Choroid plexus epithelial cell (primary cell): ENCODE results near the gene FBLN2.

Experiments
- DNase-seq: peaks from one replicate; pipeline ENCODE4 v3.0.0-alpha.2; 2010; ENCODE audit warnings: low read depth
- H3K4me3 ChIP-seq: 2 replicates; pipeline ENCODE4 v1.5.1; 2011; ENCODE audit warnings: low read depth, mild to moderate bottlenecking, control low read depth, low read length, moderate library complexity
- TF ChIP-seq, protein P1 (sequence below): conservative IDR thresholded peaks from 2 replicates; pipeline ENCODE4 v1.5.1; 2011; ENCODE audit warnings: low read depth, mild to moderate bottlenecking, control low read depth, inconsistent platforms, low read length, moderate library complexity

FBLN2 gene

DNA sequence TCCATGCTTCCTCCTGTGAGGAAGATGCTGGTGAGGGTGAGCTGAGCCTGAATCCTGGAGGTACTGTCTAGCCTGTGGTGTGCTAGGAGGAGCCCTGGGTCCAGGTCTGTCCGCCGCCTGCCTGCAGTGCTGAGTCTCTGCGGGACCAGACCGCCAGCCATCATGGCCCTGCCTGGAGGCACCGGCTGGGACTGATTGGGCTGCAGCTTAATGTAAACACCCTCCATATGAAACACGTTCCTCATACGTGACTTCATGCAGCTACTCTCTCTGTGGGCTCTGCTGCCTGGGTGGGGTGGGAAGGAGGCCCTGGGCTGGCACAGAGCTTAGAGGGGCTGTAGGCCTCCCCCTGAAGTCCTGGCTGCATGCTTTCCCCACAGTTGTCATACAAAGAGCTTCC, 67.4 kb downstream of the FBLN2 start:
- no peak overlapping the region for H3K4me3 ChIP-seq
- no peak for DNase-seq
- TF ChIP-seq, protein P1, sequence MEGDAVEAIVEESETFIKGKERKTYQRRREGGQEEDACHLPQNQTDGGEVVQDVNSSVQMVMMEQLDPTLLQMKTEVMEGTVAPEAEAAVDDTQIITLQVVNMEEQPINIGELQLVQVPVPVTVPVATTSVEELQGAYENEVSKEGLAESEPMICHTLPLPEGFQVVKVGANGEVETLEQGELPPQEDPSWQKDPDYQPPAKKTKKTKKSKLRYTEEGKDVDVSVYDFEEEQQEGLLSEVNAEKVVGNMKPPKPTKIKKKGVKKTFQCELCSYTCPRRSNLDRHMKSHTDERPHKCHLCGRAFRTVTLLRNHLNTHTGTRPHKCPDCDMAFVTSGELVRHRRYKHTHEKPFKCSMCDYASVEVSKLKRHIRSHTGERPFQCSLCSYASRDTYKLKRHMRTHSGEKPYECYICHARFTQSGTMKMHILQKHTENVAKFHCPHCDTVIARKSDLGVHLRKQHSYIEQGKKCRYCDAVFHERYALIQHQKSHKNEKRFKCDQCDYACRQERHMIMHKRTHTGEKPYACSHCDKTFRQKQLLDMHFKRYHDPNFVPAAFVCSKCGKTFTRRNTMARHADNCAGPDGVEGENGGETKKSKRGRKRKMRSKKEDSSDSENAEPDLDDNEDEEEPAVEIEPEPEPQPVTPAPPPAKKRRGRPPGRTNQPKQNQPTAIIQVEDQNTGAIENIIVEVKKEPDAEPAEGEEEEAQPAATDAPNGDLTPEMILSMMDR = no peak

- H3K4me3 ChIP-seq = no peak overlapping the region
- TF ChIP-seq, protein P1 = no peak
- no peak for DNase-seq
These were observed 68.3 kb downstream of the FBLN2 start for GRCh38 chr3:13617097-13617738.

DNA sequence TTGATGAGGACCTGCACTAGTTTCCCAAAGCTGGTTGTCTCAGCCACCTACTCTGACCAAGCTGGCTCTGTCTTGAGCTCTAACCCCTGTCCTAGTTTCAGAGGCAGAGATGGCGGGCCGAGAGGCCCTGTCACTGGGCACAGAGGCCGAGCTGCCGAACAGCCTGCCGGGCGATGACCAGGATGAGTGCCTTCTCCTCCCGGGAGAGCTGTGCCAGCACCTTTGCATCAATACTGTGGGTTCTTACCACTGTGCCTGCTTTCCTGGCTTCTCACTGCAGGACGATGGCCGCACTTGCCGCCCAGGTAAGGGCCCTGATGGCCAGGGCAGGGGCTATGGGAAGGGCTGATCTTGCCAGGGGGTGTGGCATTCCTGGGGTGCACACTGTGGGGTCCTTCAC, 69.1 kb downstream of the FBLN2 start:
- no peak overlapping the region for H3K4me3 ChIP-seq
- no peak for DNase-seq
- TF ChIP-seq, protein P1 = no peak

DNA sequence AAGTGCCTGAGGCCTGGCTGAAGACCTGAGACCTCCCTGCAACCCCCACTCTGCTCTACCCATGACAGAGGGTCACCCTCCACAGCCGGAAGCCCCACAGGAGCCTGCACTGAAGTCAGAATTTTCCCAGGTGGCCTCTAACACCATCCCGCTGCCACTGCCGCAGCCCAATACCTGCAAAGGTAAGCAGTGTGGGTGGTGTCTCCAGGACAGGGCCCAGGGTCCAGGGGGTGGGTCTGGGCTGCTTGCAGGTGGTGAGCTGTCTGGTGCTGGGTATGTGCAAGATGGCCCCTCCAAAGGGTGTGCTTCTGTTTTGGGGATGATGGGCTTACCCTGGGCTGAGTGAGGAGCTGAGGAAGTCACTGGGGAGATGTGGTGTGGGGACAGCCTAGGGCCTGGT, 69.9 kb downstream of the FBLN2 start:
- TF ChIP-seq, protein P1 = no peak
- DNase-seq = no peak
- no peak overlapping the region for H3K4me3 ChIP-seq

- H3K4me3 ChIP-seq = no peak overlapping the region
- DNase-seq = no peak
- TF ChIP-seq, protein P1 = no peak
These were observed 70.8 kb downstream of the FBLN2 start for GRCh38 chr3:13619661-13620230.

DNA sequence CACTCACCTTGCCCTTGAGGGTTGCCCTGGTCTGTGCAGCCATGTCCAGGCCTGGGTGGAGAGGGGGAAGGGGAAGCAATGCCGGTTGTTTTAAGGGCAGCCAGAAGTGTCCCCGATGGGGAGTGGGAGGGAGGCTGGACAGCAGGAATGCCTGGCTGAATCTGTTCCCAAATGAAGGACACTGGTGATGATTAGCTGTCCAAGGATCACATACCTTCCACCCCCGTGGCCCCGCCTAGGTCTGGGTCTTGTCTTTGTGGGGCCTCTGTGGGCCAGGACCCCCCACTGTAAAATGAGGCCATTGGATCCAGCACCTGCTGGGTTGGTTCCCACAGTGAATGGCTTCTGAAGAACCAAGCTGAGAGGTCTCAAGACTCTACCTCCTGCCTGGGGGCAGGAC, 71.4 kb downstream of the FBLN2 start:
- no peak overlapping the region for H3K4me3 ChIP-seq
- no peak for DNase-seq
- TF ChIP-seq, protein P1 = no peak

- TF ChIP-seq, protein P1 = no peak
- no peak overlapping the region for H3K4me3 ChIP-seq
- DNase-seq = no peak
These were observed 71.9 kb downstream of the FBLN2 start for GRCh38 chr3:13620776-13621365.
